Measurements from ENCODE around the gene MRPL55. TPM values are rescaled to one million over a fixed set of nuclear protein-coding genes. Genes with fewer than 3 reads are reported as not detected.

Gene MRPL55
- total RNA-seq, 1 donor from 2014 or later, result 39.7 TPM

- DNase-seq (ENCODE audit: low spot score), result peak; percentile 72
- intact Hi-C loops (cut with DNase I), result loop anchor here (2.0 kb wide), 1 partner anchor 14 kb away; no protein-coding TSS in a partner anchor
Observed at GRCh38 chr1:228148935-228149405, 39.9 kb upstream of the MRPL55 start.

GRCh38 chr1:228148196-228148861 is 39.2 kb upstream of the MRPL55 start:
- no peak for DNase-seq (ENCODE audit: low spot score)
- intact Hi-C loops (cut with DNase I), result loop anchor here (2.0 kb wide), 1 partner anchor 14 kb away; no protein-coding TSS in a partner anchor

GRCh38 chr1:228147768-228148167 is 38.7 kb upstream of the MRPL55 start:
- DNase-seq (ENCODE audit: low spot score), result peak; percentile 47
- intact Hi-C loops (cut with DNase I), result loop anchor here (2.0 kb wide), 1 partner anchor 15 kb away; no protein-coding TSS in a partner anchor

GRCh38 chr1:228147151-228147693 is 38.1 kb upstream of the MRPL55 start:
- intact Hi-C loops (cut with DNase I), result no loop called here
- no peak for DNase-seq (ENCODE audit: low spot score)

GRCh38 chr1:228146417-228147150 is 37.5 kb upstream of the MRPL55 start:
- intact Hi-C loops (cut with DNase I), result no loop called here
- DNase-seq (ENCODE audit: low spot score), result no peak

- intact Hi-C loops (cut with DNase I), result no loop called here
- DNase-seq (ENCODE audit: low spot score), result peak; percentile 69
Observed at GRCh38 chr1:228145463-228146416, 36.6 kb upstream of the MRPL55 start.

- DNase-seq (ENCODE audit: low spot score), result peak; percentile 39
- intact Hi-C loops (cut with DNase I), result no loop called here
Observed at GRCh38 chr1:228144993-228145343, 35.9 kb upstream of the MRPL55 start.

GRCh38 chr1:228144193-228144992 is 35.3 kb upstream of the MRPL55 start:
- DNase-seq (ENCODE audit: low spot score), result peak; percentile 71
- intact Hi-C loops (cut with DNase I), result no loop called here

GRCh38 chr1:228143480-228144192 is 34.5 kb upstream of the MRPL55 start:
- intact Hi-C loops (cut with DNase I), result no loop called here
- no peak for DNase-seq (ENCODE audit: low spot score)

- intact Hi-C loops (cut with DNase I), result no loop called here
- DNase-seq (ENCODE audit: low spot score), result no peak
Observed at GRCh38 chr1:228142701-228143136, 33.6 kb upstream of the MRPL55 start.

GRCh38 chr1:228142155-228142691 is 33.1 kb upstream of the MRPL55 start:
- no peak for DNase-seq (ENCODE audit: low spot score)
- intact Hi-C loops (cut with DNase I), result no loop called here

- intact Hi-C loops (cut with DNase I), result loop anchor here (2.0 kb wide), 1 partner anchor 59 kb away; the partner anchor contains the start of gene ARF1
- DNase-seq (ENCODE audit: low spot score), result no peak
Observed at GRCh38 chr1:228141226-228142044, 32.3 kb upstream of the MRPL55 start.

- DNase-seq (ENCODE audit: low spot score), result no peak
- intact Hi-C loops (cut with DNase I), result loop anchor here (1.0 to 2.0 kb wide), 2 partner anchors 25 to 58 kb away; partner anchors contain the start of genes ARF1 and IBA57
Observed at GRCh38 chr1:228140724-228141225, 31.7 kb upstream of the MRPL55 start.

GRCh38 chr1:228139931-228140723 is 31.0 kb upstream of the MRPL55 start, which contains the start of gene GUK1:
Gene GUK1, plus strand, starts transcription at chr1:228140279. Its CDS starts 24 bp downstream, at chr1:228140303.
- intact Hi-C loops (cut with DNase I), result loop anchor here (1.0 to 5.0 kb wide), 4 partner anchors 25 to 267 kb away; partner anchors contain the start of genes ARF1, C1orf35, IBA57 and TRIM11
- peak; percentile 100 for DNase-seq (ENCODE audit: low spot score)

- intact Hi-C loops (cut with DNase I), result loop anchor here (5.0 kb wide), 2 partner anchors 37 to 268 kb away; partner anchors contain the start of genes C1orf35 and TRIM11
- DNase-seq (ENCODE audit: low spot score), result no peak
Observed at GRCh38 chr1:228139406-228139930, 30.4 kb upstream of the MRPL55 start.
